Liver (tissue), 3 donors: ENCODE results near the gene FAH.

Source experiments
- FOXA1 ChIP-seq: IDR thresholded peaks from 2 replicates; pipeline ENCODE4 v1.6.1; 2016; ENCODE audit warnings: antibody characterized with exemption
- JUND ChIP-seq, 2 donors: IDR thresholded peaks; 2 replicates each; pipeline ENCODE4 v1.6.1; 2016; ENCODE audit warnings: antibody characterized with exemption in 2 of 2
- NR2F2 ChIP-seq: IDR thresholded peaks from 2 replicates; pipeline ENCODE4 v1.6.1; 2016; ENCODE audit warnings: antibody characterized with exemption
- TAF1 ChIP-seq: conservative IDR thresholded peaks from 2 replicates; pipeline ENCODE4 v1.6.1; 2016; ENCODE audit warnings: antibody characterized with exemption, mild to moderate bottlenecking
- YY1 ChIP-seq: IDR thresholded peaks from 2 replicates; pipeline ENCODE4 v1.6.1; 2016; ENCODE audit warnings: antibody characterized with exemption, mild to moderate bottlenecking
- TF ChIP-seq, protein P1 (sequence below): fragments of 150-350 bp; IDR thresholded peaks from 2 replicates; pipeline ENCODE4 v1.5.1; 2017; ENCODE audit warnings: improper control_type of control experiment, low read depth, low read length; ENCODE audit not compliant: missing input control
- TF ChIP-seq, protein P2 (sequence below): IDR thresholded peaks from 2 replicates; pipeline ENCODE4 v1.6.1; 2016; ENCODE audit warnings: antibody characterized with exemption, mild to moderate bottlenecking
- donor health status: healthy.
- donor health status: healthy.

DNA sequence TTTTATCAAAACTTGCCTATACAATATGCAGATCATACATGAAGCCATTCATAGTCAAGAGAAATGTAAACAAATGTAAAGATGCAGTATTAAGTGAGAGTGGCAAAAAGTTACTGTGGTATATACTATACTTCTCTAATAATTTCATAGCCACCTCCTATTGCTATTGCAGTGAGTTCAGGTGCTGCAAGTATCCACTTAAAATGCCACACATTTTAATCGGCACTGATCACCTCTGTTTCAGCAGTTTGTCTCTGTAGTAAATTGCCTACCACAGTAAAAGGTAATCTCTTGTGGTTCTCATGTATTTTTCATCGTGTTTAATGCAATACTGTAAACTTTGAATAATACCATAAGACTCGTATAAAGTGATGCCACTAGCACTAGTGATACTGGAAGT, 20.4 kb upstream of the FAH start:
- TF ChIP-seq, protein P1, sequence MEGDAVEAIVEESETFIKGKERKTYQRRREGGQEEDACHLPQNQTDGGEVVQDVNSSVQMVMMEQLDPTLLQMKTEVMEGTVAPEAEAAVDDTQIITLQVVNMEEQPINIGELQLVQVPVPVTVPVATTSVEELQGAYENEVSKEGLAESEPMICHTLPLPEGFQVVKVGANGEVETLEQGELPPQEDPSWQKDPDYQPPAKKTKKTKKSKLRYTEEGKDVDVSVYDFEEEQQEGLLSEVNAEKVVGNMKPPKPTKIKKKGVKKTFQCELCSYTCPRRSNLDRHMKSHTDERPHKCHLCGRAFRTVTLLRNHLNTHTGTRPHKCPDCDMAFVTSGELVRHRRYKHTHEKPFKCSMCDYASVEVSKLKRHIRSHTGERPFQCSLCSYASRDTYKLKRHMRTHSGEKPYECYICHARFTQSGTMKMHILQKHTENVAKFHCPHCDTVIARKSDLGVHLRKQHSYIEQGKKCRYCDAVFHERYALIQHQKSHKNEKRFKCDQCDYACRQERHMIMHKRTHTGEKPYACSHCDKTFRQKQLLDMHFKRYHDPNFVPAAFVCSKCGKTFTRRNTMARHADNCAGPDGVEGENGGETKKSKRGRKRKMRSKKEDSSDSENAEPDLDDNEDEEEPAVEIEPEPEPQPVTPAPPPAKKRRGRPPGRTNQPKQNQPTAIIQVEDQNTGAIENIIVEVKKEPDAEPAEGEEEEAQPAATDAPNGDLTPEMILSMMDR, result no peak
- TF ChIP-seq FOXA1 (no peak), NR2F2 (no peak), YY1 (no peak), TAF1 (no peak), JUND (IDR thresholded peaks at IDR 0.05) (no peak)
- TF ChIP-seq, protein P2, sequence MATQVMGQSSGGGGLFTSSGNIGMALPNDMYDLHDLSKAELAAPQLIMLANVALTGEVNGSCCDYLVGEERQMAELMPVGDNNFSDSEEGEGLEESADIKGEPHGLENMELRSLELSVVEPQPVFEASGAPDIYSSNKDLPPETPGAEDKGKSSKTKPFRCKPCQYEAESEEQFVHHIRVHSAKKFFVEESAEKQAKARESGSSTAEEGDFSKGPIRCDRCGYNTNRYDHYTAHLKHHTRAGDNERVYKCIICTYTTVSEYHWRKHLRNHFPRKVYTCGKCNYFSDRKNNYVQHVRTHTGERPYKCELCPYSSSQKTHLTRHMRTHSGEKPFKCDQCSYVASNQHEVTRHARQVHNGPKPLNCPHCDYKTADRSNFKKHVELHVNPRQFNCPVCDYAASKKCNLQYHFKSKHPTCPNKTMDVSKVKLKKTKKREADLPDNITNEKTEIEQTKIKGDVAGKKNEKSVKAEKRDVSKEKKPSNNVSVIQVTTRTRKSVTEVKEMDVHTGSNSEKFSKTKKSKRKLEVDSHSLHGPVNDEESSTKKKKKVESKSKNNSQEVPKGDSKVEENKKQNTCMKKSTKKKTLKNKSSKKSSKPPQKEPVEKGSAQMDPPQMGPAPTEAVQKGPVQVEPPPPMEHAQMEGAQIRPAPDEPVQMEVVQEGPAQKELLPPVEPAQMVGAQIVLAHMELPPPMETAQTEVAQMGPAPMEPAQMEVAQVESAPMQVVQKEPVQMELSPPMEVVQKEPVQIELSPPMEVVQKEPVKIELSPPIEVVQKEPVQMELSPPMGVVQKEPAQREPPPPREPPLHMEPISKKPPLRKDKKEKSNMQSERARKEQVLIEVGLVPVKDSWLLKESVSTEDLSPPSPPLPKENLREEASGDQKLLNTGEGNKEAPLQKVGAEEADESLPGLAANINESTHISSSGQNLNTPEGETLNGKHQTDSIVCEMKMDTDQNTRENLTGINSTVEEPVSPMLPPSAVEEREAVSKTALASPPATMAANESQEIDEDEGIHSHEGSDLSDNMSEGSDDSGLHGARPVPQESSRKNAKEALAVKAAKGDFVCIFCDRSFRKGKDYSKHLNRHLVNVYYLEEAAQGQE, result no peak
